CD4-positive, alpha-beta memory T cell (primary cell): ENCODE results near the gene WDR3. TPM values are rescaled to one million over a fixed set of nuclear protein-coding genes. Genes with fewer than 3 reads are reported as not detected.

ENCODE experiments used
- polyA plus RNA-seq, 2 donors: library from polyadenylated mRNA; unstranded; fragments of 300-500 nt; fragmentation: Illumina TruSeq; gene quantifications; one replicate each; pipeline ENCODE4 v1.2.3, GENCODE V29; 2021
- total RNA-seq, 2 experiments: library from RNA; stranded (reverse); gene quantifications; one replicate each; pipeline ENCODE4 v1.2.3, GENCODE V29; 2021

Gene WDR3
- total and polyA plus RNA-seq, 4 experiments from 2014 or later, result 26.5 to 42.7 (median 28.8) TPM

Other genes starting within 250 kb of the WDR3 start
- 10 to 100 TPM; 28.1 to 29.5 TPM for gene GDAP2, start 118 bp upstream of the WDR3 start, total RNA-seq
- gene GDAP2, start 118 bp upstream of the WDR3 start, polyA plus RNA-seq, result 10 to 100 TPM in 1 of 2 donors, 1 to 10 TPM in 1; 5.6 to 12.1 TPM